NCI-H128 (cell line): ENCODE data around the gene TLX2.
"Not testable (repeated sequence)": the region's sequence is repeated elsewhere in the genome, so short reads cannot be mapped to it uniquely, and the experiment has no call there.

Experiments
- DNase-seq: peaks from one replicate; lab custom pipeline; 2025; ENCODE audit not compliant: unreplicated experiment; lab: John Stamatoyannopoulos, UW

The TLX2 gene

DNA sequence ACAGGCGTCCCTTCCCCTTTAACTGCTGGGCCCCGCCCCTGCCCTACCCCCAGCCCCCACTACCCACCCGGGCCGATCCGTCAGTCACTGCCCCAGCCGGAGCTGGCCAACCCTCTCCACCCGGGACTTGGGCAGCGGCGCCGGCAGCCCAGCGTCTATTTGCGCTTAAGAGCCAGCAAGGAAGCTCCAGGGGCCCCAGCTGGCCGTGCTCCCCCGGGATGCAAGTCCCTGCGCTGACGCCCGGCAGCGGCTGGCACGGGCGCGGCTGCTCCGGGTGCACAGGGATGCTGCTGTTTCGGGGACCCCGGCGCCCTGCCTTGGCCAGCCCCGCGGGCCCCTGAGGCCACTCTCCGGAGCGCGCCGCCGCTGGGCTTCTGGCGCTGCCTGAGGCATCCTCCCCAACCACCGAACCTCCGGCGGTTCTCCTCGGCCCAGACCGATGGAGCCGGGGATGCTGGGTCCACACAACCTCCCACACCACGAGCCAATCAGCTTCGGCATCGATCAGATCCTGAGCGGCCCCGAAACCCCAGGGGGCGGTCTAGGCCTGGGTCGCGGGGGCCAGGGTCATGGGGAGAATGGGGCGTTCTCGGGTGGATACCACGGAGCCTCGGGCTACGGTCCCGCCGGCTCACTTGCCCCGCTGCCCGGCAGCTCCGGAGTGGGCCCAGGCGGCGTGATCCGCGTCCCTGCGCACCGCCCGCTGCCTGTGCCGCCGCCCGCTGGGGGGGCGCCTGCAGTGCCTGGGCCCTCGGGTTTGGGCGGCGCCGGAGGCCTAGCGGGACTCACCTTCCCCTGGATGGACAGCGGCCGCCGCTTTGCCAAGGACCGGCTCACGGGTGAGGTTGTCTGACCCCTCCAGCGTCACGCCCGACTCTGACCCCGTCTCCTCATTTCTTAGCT, at the start of gene TLX2:
Gene TLX2, plus strand, starts transcription at position 83 of the 903 bp plus-strand sequence. Its CDS starts 357 bp downstream, at position 440.
- DNase-seq, result no peak

DNA sequence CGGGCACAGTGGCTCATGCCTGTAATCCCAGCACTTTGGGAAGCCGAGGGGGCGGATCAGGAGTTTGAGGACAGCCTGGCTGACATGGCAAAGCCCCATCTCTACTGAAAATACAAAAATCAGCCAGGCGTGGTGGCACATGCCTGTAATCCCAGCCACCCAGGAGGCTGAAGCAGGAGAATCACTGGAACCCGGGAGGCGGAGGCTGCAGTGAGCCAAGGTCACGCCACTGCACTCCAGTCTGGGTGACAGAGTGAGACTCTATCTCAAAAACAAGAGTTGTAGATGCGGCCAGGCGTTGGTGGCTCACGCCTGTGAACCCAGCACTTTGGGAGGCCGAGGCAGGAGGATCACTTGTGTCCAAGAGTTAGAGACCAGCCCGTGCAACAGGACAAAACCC, 43.5 kb upstream of the TLX2 start:
- DNase-seq, result not testable (repeated sequence)

DNA sequence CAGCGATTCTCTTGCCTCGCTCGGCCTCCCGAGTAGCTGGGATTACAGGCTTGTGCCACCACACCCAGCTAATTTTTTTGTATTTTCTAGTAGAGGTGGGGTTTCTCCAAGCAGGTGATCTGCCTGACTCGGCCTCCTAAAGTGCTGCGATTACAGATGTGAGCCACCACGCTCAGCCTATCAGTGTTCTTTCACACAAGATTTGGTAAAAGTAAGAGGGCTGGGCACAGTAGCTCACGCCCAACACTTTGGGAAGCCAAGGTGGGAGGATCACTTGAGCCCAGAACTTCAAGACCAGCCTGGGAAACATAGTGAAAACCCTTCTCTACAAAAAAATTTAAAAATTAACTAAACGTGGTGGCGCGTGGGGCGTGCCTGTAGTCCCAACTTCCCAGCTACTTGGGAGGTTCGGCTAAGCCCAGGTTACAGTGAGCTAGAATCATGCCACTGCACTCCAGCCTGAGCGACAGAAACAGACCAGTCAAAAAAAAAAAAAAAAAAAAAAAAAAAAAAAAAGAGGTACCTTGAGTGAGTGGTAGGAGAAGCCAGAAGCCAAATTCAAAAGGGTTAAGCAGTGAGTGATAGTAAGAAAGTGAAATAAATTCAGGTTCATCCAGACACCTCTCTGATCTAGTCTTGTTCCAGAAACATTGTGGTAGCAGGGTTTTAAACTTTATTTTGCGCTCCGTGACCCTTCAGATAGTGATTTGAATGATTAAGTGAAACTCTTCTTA, 42.8 kb upstream of the TLX2 start:
- DNase-seq, result no peak

DNA sequence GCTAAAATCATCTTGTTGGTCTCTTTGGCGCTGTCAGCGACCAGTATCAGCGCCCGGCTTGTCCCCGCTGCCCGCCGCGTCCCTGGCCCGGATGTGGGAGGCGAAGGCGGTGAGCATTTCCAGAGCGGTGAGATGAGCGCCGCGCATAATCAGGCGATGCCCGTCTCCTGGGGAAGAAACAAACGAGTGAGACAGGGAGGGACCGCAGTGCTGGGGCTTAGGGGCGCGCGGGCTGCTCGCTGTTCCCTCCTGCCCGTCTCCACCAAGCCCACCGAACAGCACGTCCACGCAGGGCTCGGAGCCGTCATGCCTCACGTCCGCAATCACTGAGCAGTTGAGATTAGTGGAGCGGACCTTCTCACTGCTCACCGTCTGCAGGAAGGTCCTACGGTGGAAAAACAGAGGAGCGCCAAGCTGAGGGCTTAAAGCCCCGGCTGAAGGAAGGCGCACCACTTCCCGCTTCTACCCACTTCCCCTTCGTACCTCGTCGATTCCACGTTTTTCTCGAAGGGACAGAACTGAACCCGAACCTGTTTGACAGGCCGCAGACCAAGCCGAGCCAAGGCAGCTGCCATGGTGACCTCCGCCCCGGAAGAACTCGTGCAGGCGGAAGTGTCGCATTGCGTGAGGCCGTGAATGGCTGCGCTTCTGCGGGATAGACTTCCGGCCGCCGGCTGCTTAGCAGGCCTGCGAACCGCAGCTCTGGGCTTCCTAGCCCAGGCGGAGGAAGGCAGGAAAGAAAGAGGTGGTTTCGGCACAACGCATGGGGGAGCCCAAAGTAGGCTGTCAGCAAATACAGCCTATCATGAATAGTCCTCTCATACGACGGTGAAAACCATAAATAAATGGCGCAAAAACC, 41.9 kb upstream of the TLX2 start, which contains the start of gene MRPL53:
Gene MRPL53, minus strand, starts transcription at position 595 of the 859 bp plus-strand sequence. Its CDS starts 20 bp downstream, at position 575.
- DNase-seq, result peak; percentile 84

DNA sequence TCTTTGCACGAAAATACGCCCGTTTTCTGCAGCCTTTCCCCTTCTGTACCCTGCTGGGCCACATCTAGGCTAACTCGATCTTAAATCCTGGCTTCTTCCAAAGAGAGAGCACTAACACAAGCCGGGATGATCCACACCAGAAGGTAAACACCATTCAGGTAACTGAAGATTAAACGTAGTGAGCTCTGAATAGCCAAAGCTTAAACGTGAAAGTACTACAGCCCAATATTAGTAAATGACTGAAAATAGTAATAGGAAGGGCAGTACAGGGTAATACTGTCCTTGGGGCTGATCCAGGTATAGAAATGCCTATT, 41.3 kb upstream of the TLX2 start:
- no peak for DNase-seq

DNA sequence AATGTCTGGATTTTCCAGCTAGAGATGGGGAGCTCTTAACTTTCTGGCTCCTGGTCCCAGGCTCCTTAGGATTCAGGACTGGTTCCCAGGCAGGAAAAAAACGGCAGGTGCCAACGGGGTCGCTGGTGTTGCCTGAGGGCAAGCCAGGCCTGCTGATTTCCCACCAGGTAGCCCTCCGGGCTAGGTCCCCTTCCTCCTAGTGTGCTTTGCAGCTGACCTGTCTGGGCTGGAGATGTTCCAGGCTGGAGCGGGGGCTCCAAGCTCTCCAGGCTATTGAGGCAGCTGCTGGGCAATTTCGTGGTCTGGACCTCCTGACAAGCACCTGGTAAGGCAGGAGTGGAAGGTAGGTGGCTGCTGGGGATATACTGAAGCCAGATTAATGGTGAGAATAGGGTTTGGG, 39.8 kb upstream of the TLX2 start:
- DNase-seq, result no peak

DNA sequence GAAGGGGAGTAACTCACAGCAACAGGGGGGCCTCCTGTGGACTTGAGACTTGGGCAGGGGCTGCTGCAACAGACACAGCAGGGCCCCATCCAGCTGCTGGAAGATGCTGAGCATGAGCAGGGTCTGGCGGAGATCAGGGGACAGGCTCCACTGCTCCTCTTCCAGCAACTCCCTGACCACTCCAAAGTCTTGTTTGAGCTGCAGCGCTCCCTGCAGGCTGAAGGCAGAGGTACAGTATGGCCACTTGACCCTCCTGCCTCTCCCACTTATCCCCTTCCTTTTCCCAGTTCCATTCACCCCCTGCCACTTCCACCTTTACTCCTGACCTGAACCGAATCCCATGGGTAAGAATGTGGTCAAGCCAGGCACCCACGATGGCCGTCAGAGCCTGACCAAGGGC, 39.4 kb upstream of the TLX2 start:
- no peak for DNase-seq

DNA sequence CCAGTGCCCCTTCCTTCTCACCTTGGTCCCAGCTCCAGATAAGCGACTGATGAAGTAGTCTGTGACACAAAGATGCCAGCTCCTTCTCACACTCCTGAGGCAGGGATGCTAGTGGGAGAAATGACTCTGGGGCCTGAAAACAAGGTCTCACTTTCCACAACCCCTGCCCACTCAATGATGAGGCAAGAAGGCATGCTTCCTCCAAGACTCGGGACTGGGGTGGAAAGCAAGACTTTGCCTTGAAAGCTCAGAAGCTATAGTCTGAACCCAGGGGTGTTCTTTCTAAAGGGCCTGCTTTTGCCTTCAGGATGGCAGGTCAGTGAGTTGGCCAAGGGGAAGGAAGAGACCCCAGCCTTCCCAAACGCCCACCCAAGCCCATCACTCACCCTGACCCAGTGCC, 32.8 kb upstream of the TLX2 start:
- no peak for DNase-seq

DNA sequence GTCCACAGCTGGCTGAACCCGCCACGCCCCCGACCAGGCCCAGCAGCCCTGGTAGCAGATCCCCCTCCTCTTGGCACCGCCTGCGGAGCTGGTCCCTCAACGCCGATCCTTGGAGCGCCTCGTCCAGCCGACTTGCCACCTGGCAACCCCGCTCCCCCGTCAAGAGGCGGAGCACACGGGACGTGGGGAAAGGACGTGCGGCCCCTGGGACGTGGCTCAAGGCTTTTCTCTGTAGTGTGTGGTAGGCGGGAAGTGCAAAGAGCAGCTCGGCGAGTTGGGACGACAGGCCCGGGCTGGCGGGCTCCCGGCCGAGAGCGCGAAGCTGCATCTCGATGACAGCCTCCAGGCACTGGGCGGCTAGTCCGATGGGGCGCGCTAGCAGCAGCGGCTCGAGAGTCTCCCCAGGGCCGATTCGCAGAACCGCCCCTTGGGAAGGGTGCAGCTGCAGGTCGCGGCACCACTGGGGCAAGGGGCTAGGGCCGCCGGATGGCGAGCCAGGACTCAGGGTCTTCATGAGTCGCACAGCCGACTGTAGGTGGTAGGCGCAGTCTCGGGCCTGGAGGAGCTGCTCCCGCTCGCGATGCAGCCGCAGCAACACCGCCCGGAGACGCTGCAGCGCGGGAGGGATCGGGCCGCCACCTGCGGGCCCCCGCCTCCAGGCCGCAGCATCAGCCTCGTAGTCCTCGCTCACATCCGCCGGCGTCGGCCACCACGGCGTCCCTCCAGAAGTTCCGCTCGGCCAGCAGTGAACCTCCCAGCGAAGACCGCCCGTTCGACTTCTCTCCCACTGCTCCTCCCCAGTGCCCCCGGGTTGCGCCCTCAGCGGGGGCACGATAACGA, 32.1 kb upstream of the TLX2 start:
- peak; percentile 7 for DNase-seq

DNA sequence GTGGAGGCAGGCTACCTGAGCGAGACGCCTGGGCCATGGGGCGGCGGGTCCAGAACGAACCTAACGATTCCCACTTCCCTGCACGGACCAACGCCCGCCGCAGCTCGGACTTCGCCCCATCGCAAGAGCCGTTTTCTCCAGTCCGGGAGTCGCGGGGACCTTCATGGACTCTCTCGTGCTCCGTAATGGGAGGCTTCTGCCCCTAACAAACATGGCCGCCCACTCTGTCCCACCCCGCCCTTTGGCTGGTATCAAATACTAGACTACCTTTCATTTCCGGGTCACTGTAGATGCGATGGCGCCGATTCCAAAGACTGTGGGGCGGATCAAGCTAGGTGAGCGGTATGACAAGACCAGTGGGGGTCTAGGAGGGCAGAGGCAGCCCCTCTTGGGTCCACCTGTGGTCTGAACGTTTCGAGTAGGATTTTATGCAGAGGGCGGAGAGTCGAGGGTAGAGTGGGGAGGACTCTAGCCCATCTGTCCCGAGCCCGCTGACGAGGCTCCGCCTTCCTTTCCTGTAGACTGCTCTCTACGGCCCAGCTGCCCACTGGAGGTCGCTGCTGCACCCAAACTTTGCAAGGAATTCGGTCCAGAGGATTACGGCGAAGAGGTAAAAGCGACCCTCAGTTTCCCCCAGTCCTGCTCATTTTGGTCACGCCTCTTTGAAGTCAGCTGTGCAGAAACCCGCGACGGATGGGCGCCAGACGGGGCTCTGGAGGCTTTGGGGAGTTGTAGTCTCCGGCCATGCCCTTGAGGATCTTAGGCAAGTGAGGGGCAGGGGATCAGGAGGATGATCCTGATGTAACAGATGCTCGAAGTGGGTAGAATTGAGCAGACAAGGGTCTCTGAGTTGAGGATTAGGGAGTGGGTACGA, 31.2 kb upstream of the TLX2 start, which contains the start of the genes CCDC142 and TTC31:
Gene CCDC142, minus strand, starts transcription at position 198 of the 874 bp plus-strand sequence. Its CDS starts 161 bp downstream, at position 37.
Gene TTC31, plus strand, starts transcription at position 281 of the 874 bp plus-strand sequence. Its CDS starts 15 bp downstream, at position 296.
- peak; percentile 88 for DNase-seq

DNA sequence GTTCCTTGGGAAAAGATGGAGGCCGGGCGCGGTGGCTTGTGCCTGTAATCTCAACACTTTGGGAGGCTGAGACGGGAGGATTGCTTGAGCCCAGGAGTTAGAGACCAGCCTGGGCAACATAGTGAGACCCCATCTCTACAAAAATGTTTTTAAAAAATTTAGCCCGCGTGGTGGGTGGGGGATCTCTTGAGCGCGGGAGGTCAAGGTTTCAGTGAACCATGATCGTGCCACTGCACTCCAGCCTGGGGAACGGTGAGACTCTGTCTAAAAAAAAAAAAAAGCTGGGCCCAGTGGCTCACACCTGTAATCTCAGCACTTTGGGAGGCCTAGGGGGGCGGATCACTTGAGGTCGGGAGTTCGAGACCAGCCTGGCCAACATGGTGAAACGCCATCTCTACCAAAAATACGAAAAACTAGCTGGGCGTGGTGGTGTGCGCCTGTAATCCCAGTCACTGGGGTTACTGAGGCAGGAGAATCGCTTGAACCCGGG, 30.5 kb upstream of the TLX2 start:
- DNase-seq, result not testable (repeated sequence)

DNA sequence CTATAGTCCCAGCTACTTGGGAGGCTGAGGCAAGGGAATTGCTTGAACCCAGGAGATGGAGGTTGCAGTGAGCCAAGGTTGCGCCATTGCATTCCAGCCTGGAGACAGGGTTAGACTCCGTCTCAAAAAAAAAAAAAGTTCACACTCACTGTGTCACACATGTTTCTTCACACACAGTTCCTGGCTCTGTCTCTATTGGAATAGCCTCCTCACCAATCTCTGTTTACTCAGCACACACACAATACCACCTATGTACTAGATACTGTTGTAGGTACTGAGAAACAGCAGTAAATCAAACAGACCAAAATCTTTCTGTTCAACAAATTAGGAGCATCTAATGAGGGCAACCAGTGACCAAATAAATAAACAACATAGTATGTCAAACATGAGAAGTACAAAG, 28.1 kb upstream of the TLX2 start:
- no peak for DNase-seq

DNA sequence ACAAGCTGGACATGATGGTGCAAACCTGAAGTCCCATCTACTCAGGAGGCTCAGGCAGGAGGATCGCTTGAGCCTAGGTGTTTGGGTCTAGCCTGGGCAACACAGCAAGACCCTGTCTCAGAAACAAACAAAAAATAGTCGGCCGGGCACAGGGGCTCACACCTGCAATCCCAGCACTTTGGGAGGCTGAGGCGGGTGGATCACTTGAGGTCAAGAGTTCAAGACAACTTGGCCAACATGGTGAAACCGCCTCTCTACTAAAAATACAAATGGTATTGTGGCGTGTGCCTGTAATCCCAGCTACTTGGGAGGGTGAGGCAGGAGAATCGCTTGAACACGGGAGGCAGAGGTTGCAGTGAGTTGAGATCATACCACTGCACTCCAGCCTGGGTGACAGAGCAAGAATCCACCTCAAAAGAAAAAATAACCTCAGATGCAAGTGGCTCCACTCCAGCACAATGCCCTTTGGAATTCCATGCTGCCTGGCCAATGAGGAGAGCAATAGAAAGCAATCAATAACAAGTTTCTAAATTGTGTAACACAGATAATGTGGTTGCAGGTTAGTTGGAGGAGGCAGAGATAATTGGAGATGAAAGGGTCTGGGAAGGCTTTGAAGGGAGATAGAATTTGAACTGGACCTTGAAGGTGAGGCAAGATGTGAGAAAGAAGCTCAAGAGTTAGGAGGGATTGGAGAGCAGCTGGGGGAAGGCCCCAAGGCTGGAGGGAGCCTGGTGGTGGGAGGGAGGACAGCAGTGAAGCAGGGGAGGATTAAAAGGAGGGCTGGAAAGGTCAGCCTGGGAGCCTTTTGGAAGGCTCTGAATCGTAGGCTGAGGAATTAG, 25.4 kb upstream of the TLX2 start:
- DNase-seq, result no peak

DNA sequence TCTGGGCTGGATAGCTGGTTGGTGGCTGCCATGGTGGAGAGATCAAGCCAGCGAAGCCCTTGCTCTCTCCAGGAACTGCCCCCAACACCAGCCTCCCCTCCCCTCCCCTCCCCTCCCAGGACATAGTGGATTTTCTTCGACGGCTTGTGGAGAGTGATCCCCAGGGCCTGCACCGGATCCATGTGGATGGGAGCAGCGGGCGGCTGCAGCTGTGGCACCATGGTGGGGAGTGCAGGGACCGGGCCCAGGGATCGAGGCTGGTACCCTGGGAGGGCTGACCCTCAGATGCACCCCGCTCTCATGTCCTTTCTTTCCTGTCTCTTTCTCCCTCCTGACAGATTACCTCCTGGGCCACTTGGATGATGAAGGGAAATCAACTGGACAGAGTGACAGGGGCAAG, 24.3 kb upstream of the TLX2 start:
- no peak for DNase-seq

DNA sequence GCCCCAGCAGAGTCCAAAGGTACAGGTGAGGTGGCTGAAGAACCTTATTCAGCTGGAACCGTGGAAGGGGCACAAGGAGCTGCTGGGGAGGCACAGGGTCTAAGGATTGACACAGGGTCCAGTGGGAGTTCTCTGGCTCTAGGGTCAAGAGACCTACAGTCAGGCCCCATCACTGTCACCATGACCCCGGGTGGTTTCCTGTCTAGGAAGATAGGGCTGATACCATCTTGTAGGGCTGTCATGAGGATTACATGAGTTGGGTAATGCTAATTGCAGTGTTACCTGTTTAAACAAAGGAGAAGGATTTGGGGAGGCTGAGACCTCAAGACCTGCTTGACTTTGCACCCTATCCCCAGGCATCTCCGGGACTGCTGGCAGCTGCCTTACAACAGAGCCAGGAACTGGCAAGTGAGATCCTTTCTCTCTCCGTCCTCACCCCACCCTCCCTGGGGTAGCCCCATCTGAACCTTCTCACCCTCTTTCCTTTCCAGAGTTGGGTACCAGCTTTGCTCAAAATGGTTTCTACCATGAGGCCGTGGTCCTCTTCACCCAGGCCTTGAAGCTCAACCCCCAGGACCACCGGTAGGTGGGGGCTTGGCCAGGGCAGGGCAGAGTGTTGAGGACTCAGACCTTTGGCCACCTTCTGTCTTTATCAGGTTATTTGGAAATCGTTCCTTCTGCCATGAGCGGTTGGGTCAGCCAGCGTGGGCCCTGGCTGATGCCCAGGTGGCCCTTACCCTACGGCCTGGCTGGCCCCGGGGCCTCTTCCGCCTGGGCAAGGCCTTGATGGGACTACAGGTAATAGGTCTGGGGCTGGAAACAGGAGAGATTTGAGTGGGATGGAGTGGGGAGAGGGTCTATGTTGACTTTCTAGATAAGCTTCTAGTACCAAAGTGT, 22.4 kb upstream of the TLX2 start:
- DNase-seq, result no peak

DNA sequence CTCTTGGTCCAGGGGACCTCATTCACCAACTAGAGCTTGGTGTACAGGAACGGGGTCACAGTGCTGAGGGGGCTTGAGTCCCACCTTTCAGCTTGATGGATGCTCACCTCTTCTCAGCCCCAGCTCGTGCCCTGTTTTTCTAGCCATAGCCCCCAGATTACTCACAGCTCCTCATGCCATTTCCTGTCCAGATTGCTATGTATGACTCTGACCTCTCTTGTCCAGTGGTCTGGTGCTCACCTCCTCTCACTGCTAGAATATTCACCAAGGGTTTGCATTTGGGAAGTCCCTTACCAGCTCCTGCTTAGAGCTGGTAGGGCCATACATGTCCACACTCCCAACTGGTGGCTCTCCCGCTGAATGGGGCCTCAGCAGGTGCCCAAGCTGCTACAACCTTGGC, 20.7 kb upstream of the TLX2 start:
- no peak for DNase-seq

DNA sequence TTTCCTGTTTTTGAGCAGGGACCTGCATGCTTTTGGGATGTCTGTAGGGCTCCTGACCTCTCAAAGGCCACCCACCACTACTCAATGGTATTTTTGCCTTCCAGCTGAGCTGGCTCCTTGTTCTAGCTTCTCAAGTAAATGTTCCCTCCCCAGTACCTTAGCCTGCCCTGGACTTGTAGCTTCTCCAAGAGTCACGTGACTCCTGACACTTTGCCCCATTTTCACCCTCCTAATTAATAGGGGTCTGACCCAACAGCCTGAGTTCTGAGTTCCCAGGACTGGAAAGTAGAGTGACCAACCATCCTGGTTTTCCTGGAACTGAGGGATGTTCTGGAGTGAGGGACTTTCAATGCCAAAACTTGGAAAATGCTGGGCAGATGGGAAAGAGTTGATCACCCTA, 18.8 kb upstream of the TLX2 start:
- DNase-seq, result no peak
